COLO668 (cell line): ENCODE data around the gene MICAL2.

ENCODE experiments used
- DNase-seq: peaks from one replicate; lab custom pipeline; 2025; ENCODE audit not compliant: unreplicated experiment; lab: John Stamatoyannopoulos, UW

MICAL2 gene

GRCh38 chr11:12077535-12078280, 32.7 kb upstream of the MICAL2 start:
- DNase-seq: no peak

GRCh38 chr11:12079726-12080556, 30.4 kb upstream of the MICAL2 start:
- DNase-seq: no peak

GRCh38 chr11:12083380-12083779, 27.0 kb upstream of the MICAL2 start:
- peak; percentile 12 for DNase-seq

- no peak for DNase-seq
Observed at GRCh38 chr11:12084256-12084655, 26.1 kb upstream of the MICAL2 start.

- DNase-seq: no peak
Observed at GRCh38 chr11:12085371-12086251, 24.8 kb upstream of the MICAL2 start.

- DNase-seq: no peak
Observed at GRCh38 chr11:12086271-12087074, 23.9 kb upstream of the MICAL2 start.

- DNase-seq: peak; percentile 16
Observed at GRCh38 chr11:12087075-12088004, 23.1 kb upstream of the MICAL2 start.

- peak; percentile 7 for DNase-seq
Observed at GRCh38 chr11:12088047-12088481, 22.3 kb upstream of the MICAL2 start.

GRCh38 chr11:12088531-12088930, 21.9 kb upstream of the MICAL2 start:
- DNase-seq: no peak

GRCh38 chr11:12089041-12089440, 21.3 kb upstream of the MICAL2 start:
- DNase-seq: no peak

- DNase-seq: no peak
Observed at GRCh38 chr11:12089473-12089872, 20.9 kb upstream of the MICAL2 start.

GRCh38 chr11:12090061-12090591, 20.3 kb upstream of the MICAL2 start:
- DNase-seq: no peak

- DNase-seq: peak; percentile 70
Observed at GRCh38 chr11:12090761-12091258, 19.6 kb upstream of the MICAL2 start.

- peak; percentile 23 for DNase-seq
Observed at GRCh38 chr11:12091956-12092558, 18.3 kb upstream of the MICAL2 start.

GRCh38 chr11:12092714-12093113, 17.7 kb upstream of the MICAL2 start:
- DNase-seq: no peak

- DNase-seq: no peak
Observed at GRCh38 chr11:12094872-12095800, 15.3 kb upstream of the MICAL2 start.

GRCh38 chr11:12097219-12097618, 13.2 kb upstream of the MICAL2 start:
- no peak for DNase-seq
